ENCODE data around the gene COL11A2.

DNA sequence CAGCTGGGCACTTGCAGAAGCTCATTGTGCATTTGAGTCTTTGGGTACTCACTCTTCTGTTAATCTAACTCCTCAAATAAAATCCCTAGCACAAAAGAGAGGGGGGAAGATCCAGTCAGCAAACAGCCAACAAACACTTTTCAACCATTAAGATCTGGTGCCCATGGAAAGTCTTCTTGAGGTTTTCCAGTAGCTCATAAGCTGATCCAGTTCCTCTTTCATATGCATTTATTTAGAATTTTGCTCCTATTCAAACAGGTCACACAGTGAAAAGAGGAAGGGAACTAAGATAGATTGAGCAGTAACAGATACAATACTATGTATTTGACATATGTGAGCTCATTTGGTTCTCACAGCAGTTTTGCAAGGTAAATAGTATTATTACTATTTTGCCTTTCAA, 77.9 kb downstream of the COL11A2 start:
- TF ChIP-seq, protein P1, sequence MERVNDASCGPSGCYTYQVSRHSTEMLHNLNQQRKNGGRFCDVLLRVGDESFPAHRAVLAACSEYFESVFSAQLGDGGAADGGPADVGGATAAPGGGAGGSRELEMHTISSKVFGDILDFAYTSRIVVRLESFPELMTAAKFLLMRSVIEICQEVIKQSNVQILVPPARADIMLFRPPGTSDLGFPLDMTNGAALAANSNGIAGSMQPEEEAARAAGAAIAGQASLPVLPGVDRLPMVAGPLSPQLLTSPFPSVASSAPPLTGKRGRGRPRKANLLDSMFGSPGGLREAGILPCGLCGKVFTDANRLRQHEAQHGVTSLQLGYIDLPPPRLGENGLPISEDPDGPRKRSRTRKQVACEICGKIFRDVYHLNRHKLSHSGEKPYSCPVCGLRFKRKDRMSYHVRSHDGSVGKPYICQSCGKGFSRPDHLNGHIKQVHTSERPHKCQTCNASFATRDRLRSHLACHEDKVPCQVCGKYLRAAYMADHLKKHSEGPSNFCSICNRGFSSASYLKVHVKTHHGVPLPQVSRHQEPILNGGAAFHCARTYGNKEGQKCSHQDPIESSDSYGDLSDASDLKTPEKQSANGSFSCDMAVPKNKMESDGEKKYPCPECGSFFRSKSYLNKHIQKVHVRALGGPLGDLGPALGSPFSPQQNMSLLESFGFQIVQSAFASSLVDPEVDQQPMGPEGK (CRISPR knock-in tag; IDR thresholded peaks at IDR 0.05; ENCODE audit: borderline replicate concordance) = no peak
- TF ChIP-seq, protein P2, sequence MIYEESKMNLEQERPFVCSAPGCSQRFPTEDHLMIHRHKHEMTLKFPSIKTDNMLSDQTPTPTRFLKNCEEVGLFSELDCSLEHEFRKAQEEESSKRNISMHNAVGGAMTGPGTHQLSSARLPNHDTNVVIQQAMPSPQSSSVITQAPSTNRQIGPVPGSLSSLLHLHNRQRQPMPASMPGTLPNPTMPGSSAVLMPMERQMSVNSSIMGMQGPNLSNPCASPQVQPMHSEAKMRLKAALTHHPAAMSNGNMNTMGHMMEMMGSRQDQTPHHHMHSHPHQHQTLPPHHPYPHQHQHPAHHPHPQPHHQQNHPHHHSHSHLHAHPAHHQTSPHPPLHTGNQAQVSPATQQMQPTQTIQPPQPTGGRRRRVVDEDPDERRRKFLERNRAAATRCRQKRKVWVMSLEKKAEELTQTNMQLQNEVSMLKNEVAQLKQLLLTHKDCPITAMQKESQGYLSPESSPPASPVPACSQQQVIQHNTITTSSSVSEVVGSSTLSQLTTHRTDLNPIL (CRISPR knock-in tag; IDR thresholded peaks at IDR 0.05; ENCODE audit: low read depth) = no peak
- no peak for TF ChIP-seq ZNF8 (CRISPR knock-in tag; IDR thresholded peaks at IDR 0.05)
- TF ChIP-seq ZFP3 (CRISPR knock-in tag; IDR thresholded peaks at IDR 0.05) = no peak
- TF ChIP-seq ZNF70 (CRISPR knock-in tag; IDR thresholded peaks at IDR 0.05) = no peak
- no peak for TF ChIP-seq ARNTL (CRISPR knock-in tag; IDR thresholded peaks at IDR 0.05; ENCODE audit: borderline replicate concordance, low read depth)
- no peak for TF ChIP-seq ZNF565 (CRISPR knock-in tag; conservative IDR thresholded peaks at IDR 0.05; ENCODE audit: low read depth)
- TF ChIP-seq ZFP30 (CRISPR knock-in tag; IDR thresholded peaks at IDR 0.05) = no peak
- no peak for TF ChIP-seq CSDC2 (CRISPR knock-in tag; IDR thresholded peaks at IDR 0.05)
- no peak for TF ChIP-seq BACH2 (CRISPR knock-in tag; IDR thresholded peaks at IDR 0.05; ENCODE audit: borderline replicate concordance)
- TF ChIP-seq OSR1 (CRISPR knock-in tag; IDR thresholded peaks at IDR 0.05) = no peak

Data from SK-N-SH treated with all-trans-retinoic acid at 6 μM for 48 hours (cell line).